HG03469 (cell line): ENCODE data around the gene ADAMTS16.

Experiments used
- ATAC-seq: cut with Tn5 transposase; IDR thresholded peaks from one replicate; pipeline ENCODE4 v1.9.1; 2021; ENCODE audit warnings: mild to moderate bottlenecking, moderate library complexity, moderate number of reproducible peaks; ENCODE audit not compliant: unreplicated experiment

The ADAMTS16 gene

GRCh38 chr5:5276430-5276829 lies 136.3 kb downstream of the ADAMTS16 start:
- no peak for ATAC-seq

DNA sequence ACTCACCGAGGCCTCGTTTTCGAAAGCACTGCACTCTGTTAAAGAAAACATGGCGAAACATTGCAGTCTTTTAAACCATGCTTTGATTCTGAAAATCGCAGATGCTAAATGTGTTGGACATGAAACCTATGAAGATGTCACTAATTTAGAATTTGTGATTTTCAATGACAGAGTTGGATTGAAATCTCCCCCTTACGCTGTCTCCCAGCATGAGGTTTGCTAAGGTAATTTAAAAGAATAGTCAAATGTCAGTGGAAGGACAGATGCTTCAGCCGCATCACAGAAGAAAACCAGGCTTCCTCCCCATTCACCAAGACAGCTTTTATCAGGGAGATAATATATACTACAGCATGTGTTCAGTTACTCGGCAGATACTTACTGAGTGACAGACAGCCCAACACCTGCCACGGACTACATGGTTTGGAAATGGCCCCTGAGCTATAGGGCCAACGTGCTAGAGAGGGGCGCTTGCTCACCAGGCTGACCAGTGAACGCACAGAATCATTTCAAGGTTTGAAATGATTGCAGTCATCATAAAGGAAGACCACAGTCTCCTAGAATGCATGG lies 136.9 kb downstream of the ADAMTS16 start:
- ATAC-seq: no peak

- no peak for ATAC-seq
Observed at GRCh38 chr5:5278201-5278814, 138.2 kb downstream of the ADAMTS16 start.

DNA sequence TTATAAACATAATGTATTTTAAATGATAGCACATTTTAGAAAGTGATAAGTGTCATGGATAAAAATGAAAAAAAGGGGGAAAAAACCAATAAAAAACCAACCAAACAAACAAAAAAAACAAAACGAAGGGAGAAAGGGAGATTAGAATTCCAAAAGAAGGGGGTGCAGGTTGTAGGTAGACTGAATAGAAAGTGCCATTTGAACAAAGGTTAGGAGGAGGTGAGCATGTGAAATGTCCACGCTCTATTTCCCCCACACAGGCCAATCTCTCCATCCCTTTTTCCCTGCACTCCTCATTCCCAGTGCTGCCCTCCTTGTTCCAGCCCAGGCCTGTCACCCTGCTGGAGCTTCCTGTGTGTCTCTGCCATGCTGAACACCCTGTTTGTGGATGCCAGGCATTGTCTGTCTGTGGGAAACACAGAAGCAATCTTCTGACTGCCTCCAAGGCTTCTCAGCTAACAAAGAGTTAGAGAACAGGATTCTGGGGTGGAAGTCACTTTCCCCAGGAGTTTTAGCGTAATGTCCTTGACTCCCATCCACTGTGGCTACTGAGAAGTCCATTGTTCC lies 138.8 kb downstream of the ADAMTS16 start:
- ATAC-seq: no peak

DNA sequence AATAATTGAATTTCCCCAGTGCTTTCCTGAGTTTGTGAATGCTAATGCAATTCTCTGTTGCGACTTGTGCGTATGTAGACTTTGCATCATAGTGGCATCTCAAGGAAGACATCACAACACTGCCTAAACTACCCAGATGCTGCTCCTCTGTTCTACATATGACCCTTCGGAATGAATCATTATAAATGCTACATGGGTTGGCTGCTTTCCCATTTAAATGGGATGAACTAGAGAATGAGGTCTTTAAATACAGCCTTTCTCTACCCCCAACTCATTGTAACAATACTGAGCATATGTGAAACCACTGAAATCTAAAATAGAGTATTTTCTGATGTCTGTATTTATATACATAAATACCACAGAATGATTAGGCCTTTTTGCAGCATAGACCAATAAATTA lies 145.8 kb downstream of the ADAMTS16 start:
- no peak for ATAC-seq

DNA sequence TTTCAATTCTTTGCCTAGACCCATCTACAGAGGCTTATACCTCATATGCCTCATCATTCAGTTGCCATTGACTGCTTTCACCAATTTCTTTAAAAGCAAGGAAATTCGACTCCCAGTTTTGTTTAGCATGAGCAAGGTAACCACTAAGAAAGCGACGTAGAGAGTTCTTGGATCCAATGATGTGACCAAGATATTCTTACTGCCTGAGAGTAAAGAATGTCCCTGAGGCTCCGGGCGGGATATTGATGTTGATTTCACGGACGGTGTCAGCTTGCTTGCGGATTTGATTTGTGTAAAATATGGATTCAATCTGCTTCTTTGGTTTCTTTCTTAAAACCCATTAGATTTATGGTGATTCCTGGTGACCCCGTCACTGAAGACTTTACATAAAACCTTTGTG lies 147.3 kb downstream of the ADAMTS16 start:
- ATAC-seq: no peak

GRCh38 chr5:5288201-5288600 lies 148.1 kb downstream of the ADAMTS16 start:
- ATAC-seq: no peak

DNA sequence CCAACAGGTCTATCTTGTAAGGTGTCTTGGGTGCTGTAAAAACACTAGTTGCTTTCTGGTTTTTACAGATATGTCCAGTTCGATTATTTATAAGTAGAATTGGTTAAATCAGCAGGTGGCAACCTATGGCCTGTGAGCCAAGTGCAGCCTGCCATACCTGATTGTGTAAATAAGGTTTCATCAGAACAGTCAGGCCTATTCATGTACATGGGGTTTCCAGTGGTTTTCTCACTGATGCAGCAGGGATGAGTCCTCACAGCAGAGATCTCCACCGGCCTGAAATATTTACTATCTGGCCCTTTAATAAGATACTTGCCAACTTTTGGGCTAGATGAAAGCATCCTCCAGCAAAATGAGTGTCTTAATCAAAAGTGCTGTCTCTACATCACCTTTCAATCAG lies 149.4 kb downstream of the ADAMTS16 start:
- no peak for ATAC-seq

DNA sequence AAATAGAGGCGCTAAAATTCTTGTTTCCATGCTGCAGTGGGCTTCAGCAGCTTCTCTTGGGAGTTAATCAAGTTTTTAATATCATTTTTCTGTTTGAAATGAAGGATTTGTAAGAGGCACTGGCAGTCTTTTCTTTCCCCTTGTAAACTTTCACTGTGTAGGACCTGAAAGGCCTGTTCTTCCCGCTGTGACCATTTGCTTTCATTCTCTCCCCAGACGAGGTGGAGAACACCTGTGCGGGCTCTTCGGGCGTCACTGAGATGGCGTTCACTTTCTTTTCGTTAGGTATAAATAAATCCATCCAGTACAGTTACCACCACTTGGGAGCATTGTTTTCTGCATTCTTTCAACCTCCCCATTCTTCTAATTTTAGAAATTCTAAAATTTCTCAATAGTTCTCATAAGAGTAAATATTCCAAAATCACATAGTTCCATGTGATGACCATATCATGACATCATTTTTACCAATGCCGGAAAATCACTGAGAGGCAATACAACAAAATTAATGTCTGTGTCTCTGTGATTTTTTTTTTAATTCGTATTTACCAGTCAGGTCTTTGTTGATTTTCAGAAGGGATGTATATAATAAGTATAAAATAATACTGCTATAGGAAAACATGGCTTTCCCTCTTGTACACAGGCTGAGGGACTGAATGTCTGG lies 150.7 kb downstream of the ADAMTS16 start:
- ATAC-seq: no peak

DNA sequence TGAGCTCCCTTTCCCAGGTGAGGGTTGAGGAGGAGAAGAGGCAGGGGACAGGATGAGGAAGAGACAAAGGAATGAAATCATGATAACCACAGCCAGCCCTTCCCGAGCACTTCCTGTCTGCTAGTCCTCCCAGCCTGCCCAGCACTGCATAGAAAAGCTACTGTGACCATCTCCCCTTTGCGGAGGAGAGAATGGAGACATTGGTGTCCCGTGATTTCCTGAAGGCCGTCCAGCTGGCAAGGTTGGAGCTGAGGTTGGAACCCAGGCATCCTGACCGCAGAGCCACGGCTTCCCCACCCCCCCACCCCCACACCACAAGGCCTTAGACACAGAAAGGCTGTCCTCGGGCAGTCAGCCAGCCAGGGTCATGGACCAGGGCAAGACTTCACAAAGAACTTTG lies 151.2 kb downstream of the ADAMTS16 start:
- ATAC-seq: no peak

GRCh38 chr5:5293029-5293428 lies 152.9 kb downstream of the ADAMTS16 start:
- no peak for ATAC-seq

DNA sequence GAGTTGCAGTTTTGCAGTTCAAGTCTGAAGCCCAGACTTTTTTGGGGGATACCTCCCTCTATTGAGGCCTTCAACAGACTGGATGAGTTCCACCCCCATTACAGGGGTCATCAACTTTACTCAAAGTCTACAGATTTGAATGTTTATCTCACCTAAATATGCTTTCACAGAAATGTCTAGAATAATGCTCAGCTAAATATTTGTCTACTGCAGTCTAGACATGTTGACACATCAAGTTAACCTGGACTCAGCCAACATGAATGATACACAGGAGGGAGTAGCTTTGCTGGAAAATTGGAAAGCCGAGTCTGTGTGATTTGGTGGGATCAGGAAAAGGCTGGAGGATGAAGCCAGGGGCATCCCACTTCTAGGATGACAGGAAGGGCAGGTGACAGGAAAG lies 154.3 kb downstream of the ADAMTS16 start:
- ATAC-seq: no peak

- ATAC-seq: no peak
Observed at GRCh38 chr5:5295351-5295750, 155.2 kb downstream of the ADAMTS16 start.

DNA sequence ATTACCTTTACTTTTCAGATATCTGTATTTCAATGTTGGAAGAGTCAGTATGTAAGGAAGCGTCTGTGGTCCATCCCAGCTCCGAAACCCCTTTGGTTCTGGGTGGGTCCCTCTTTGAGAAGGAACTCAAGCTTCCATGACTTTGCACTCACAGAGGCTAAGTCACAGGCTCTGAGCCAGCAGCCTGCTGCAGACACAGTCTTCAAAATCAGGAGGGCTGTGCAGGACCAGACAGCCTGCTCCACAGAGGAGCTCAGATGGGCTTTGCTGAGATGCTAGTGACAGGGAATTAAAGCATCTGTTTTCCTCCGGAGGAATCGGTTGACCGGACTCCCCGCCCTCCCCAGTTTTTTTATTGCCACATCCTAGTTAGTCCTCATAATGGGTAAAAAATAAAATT lies 155.9 kb downstream of the ADAMTS16 start:
- ATAC-seq: no peak

- no peak for ATAC-seq
Observed at GRCh38 chr5:5297432-5298067, 157.4 kb downstream of the ADAMTS16 start.

- ATAC-seq: no peak
Observed at GRCh38 chr5:5298068-5298633, 158.0 kb downstream of the ADAMTS16 start.

GRCh38 chr5:5298841-5299541 lies 158.9 kb downstream of the ADAMTS16 start:
- no peak for ATAC-seq

- no peak for ATAC-seq
Observed at GRCh38 chr5:5301176-5301575, 161.0 kb downstream of the ADAMTS16 start.

GRCh38 chr5:5302201-5302600 lies 162.1 kb downstream of the ADAMTS16 start:
- ATAC-seq: no peak

DNA sequence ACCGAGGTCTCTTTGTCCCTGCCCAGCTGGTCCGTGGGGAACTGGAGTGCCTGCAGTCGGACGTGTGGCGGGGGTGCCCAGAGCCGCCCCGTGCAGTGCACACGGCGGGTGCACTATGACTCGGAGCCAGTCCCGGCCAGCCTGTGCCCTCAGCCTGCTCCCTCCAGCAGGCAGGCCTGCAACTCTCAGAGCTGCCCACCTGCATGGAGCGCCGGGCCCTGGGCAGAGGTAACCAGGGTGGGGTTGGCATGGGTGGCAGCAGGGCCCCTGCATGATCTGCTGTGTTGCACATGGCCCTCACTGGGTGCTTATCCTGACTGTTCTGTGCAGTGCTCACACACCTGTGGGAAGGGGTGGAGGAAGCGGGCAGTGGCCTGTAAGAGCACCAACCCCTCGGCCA lies 163.1 kb downstream of the ADAMTS16 start:
- ATAC-seq: no peak
